Measurements from ENCODE around the gene SYNC.
"Not testable (repeated sequence)": the region's sequence is repeated elsewhere in the genome, so short reads cannot be mapped to it uniquely, and the experiment has no call there.

SYNC gene

DNA sequence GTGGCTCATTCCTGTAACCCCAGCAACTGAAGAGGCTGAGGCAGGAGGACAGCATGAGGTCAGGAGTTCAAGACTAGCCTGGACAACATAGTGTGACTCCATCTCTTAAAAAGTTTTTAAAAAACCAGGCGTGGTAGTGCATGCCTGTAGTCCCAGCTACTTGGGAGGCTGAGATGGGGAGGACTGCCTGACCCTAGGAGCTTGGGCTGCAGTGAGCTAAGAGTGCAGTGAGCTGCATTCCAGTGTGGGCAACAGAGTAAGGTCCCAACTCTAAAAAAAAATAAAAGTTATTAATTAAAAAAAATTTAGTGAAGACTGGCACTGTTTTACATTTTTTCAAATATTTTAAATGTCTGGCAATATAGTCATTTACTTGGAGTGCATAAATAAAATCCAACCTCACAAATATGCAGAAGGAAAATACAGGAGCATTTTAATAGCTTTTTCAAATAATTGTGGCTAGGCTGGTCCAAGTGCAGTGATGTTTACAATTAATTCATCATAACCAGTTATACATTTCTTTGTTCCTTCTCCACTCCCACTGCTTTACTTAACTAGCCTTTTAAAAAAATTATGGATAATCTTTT lies 63.0 kb downstream of the SYNC start:
- no peak for DNase-seq

DNA sequence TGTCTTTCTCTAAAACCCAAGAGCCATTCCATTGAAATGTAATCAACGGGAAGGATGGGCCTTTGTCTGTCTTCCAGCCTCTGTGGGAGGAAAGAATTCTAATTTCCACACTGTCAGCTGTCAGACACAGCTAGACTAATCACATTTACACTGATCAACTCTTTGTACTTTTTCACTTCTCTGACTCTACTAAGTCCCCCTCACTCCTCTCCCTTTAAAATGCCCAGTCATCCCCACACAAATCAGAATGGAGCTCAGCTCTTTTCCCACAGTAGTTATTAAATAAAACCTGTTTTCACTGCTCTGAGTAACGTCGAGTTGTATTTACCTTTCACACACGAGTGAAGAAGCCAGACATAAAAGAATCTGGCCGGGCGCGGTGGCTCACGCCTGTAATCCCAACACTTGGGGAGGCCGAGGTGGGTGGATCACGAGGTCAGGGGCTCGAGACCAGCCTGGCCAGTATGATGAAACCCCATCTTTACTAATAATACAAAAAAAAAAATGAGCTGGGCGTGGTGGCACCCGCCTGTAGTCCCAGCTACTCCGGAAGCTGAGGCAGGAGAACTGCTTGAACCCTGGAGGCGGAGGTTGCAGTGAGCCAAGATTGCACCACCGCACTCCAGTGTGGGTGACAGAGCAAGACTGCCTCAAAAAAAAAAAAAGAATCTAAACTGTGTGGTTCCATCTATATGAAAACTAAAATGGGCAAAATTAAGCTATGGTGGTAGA lies 65.5 kb downstream of the SYNC start:
- DNase-seq, result no peak

DNA sequence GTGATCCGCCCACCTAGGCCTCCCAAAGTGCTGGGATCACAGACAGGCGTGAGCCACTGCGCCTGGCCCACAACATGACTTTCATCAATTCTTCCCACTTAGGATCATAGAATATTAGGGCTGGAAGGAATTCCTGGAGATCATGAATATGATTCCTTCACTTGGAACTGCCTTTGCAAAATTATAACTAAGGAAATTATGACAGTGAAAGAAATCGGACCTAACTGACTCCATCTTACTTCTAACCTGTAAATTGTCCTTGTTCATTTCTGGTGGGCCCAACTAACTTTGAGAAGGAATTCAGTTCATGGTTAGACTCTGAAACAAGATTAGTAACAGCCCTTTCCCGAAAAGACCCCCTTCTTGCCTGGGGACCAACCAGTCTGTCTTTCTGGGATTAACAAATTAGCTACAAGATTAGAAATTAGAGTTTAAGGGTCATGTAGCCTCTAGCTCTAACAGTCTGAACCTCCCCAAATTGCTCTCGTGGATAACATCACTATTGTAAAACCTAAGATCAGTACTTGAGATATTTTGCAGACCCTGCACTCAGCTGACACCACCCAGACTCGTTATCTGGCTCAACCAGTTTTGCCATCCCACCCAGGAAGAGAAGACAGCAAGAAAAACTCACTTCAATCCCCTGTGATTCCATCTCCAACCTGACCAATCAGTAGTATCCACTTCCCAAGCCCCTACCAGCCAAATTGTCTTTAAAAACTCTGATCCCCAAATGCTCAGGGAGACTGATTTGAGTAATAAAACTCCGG lies 66.9 kb downstream of the SYNC start:
- DNase-seq, result no peak

DNA sequence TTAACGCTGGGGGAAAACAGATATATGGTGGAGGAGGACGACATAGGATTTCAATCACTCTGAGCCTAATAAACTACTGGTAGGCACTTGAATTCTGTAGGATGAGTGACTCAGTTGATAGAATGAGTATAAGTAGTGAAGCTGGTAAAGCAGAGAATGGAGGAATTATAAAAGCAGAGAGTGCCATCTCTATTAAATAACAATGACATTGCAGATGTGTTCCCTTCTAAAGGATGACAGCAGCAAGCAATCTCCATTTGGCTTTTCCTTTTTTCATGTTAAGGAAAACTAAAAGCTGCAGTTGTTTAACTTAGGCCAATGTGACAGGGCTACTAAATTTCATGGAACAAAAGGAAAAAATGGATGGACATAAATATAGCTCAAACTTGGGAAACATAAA lies 69.7 kb downstream of the SYNC start:
- DNase-seq, result no peak

DNA sequence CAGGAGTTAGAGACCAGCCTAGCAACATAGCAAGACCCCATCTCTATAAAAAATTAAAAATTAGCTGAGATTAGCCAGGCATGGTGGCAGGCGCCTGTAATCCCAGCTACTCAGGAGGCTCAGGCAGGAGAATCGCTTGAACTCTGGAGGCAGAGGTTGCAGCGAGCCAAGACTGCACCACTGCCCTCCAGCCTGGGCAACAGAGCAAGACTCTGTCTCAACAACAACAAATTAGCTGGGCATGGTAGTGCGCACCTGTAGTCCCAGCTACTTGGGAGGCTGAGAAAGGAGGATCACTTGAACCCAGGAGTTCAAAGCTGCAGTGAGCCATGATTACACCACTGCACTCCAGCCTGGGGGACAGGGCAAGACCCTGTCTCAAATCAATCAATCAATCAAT lies 72.4 kb downstream of the SYNC start:
- DNase-seq, result not testable (repeated sequence)

All from GF-D8 (cell line).